Vagina (tissue), 2 donors: ENCODE measurements around the gene CCSER1.

Source experiments
- CTCF ChIP-seq, 3 experiments: fragments of 450-650 bp in 2 of 3; fragments of 200-600 bp in 1 of 3; sonication (generic) in 1 of 3; IDR thresholded peaks; one replicate each; pipeline ENCODE4 v1.5.1; 2017 to 2019; ENCODE audit warnings: antibody characterized with exemption in 3 of 3, mild to moderate bottlenecking in 2 of 3, moderate library complexity in 2 of 3
- POLR2AphosphoS5 ChIP-seq, 2 donors: sonication (generic); formaldehyde crosslinking; IDR thresholded peaks; one replicate each; pipeline ENCODE4 v1.9.0; 2017; ENCODE audit warnings: antibody characterized with exemption in 2 of 2, mild to moderate bottlenecking in 2 of 2, low read depth in 1 of 2; ENCODE audit not compliant: insufficient read depth in 1 of 2

- no peak for TF ChIP-seq CTCF (IDR thresholded peaks at IDR 0.05)
- TF ChIP-seq POLR2AphosphoS5 (IDR thresholded peaks at IDR 0.05; ENCODE audit: insufficient read depth in 1 of 2, low read depth in 1 of 2) = no peak
Observed at GRCh38 chr4:91488946-91489345, 1361.8 kb downstream of the CCSER1 start.
